ENCODE results near the gene ELL2.

Gene ELL2

GRCh38 chr5:95966005-95966404, 4.4 kb upstream of the ELL2 start:
- POLR2A ChIA-PET = no interaction called here
- no peak for TF ChIP-seq CTCF (IDR thresholded peaks at IDR 0.05; ENCODE audit: control extremely low read depth, extremely low read depth, low read depth, missing control alignments)
- CTCF ChIA-PET = interaction anchor here (2.8 kb wide), 1 partner anchor 8 kb away, joined by 12 read pairs; no protein-coding TSS in a partner anchor
- DNase-seq (ENCODE audit: extremely low spot score) = no peak

- no peak for DNase-seq (ENCODE audit: extremely low spot score)
- CTCF ChIA-PET = interaction anchor here (1.1 to 2.8 kb wide), 6 partner anchors 10 to 99 kb away, joined by 3 to 12 read pairs (median 4); no protein-coding TSS in a partner anchor
- no peak for TF ChIP-seq CTCF (IDR thresholded peaks at IDR 0.05; ENCODE audit: control extremely low read depth, extremely low read depth, low read depth, missing control alignments)
- POLR2A ChIA-PET = interaction anchor here (0.7 kb wide), 1 partner anchor 14 kb away, joined by 4 read pairs; no protein-coding TSS in a partner anchor
Measured at GRCh38 chr5:95963650-95964410, 2.2 kb upstream of the ELL2 start.

GRCh38 chr5:95962785-95963184, 1.1 kb upstream of the ELL2 start:
- ChIA-PET POLR2A (no interaction called here), CTCF (interaction anchor here (0.8 to 1.7 kb wide), 7 partner anchors 14 to 373 kb away, joined by 3 to 4 read pairs (median 3); no protein-coding TSS in a partner anchor)
- TF ChIP-seq CTCF (IDR thresholded peaks at IDR 0.05; ENCODE audit: control extremely low read depth, extremely low read depth, low read depth, missing control alignments) = no peak
- DNase-seq (ENCODE audit: extremely low spot score) = no peak

GRCh38 chr5:95962475-95962773, 773 bp upstream of the ELL2 start:
- TF ChIP-seq CTCF (IDR thresholded peaks at IDR 0.05; ENCODE audit: control extremely low read depth, extremely low read depth, low read depth, missing control alignments) = no peak
- POLR2A ChIA-PET = no interaction called here
- CTCF ChIA-PET = interaction anchor here (0.8 to 1.5 kb wide), 7 partner anchors 14 to 373 kb away, joined by 3 to 4 read pairs (median 3); no protein-coding TSS in a partner anchor
- DNase-seq (ENCODE audit: extremely low spot score) = no peak

DNA sequence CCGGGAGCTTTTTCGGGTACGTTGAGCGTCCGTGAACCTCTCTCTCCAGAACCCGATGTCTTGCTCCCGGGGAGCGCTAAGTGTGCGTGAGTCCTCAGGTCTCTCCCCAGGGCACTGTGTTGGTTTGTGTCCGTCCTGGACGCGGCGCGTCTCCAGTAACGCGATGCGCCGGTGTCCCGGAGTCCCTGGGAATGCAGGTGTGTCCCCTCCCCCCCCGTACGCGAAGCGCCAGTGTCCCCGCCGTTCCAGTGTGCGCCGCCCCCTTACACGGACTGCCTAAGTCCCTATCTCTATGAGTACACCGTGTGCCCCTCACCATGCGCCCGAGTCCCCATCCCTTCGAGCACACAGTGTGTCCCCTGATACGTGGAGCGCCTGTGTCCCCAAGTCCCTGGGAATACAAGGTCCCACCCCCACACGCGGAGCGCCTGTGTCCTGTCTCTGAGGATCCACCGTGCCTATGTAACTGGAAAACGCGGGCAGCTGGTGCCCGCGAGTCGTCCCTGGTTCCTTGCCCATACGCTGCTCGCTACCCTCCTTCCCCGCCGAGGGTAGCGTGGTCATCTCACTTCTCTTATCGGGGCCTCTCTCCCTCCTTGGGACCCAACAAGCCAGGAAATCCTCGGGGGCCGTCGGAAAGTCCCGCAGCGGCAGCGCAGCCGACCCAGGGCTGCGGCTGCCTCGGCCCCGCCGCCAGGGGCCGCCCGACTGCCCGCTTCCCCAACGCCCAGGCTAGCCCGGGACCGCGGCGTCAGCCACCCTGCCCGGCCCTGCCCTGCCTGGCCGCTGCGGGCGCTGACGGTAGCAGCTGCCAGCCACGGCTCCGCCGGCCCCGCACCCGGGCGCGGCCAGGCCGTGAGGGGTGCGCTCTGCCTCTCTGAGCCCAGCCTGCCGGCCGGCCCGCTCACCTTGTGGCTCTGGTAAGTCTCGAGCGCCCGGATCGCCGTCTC, 709 bp downstream of the ELL2 start:
- TF ChIP-seq CTCF (IDR thresholded peaks at IDR 0.05; ENCODE audit: control extremely low read depth, extremely low read depth, low read depth, missing control alignments) = peak; percentile 86
- ChIA-PET POLR2A (no interaction called here), CTCF (interaction anchor here (0.6 to 4.5 kb wide), 14 partner anchors 10 to 376 kb away, joined by 3 to 37 read pairs (median 4); no protein-coding TSS in a partner anchor)
- peak; percentile 82 for DNase-seq (ENCODE audit: extremely low spot score)

All from GM10248 (cell line).